IPS DF 6.9 (cell line): Measurements from ENCODE around the gene CHPF2.

Experiments
- DNase-seq: peaks from one replicate; pipeline ENCODE4 v3.0.0-alpha.2; 2013; ENCODE audit warnings: low read depth, low spot score
- H3K27ac ChIP-seq: one replicate; pipeline ENCODE4 v1.5.1; 2013; ENCODE audit warnings: low read length, control low read depth
- H3K27me3 ChIP-seq: 2 replicates; pipeline ENCODE4 v1.6.1; 2013; ENCODE audit warnings: mild to moderate bottlenecking, low read length; ENCODE audit not compliant: control insufficient read depth, insufficient read depth
- H3K36me3 ChIP-seq: 2 replicates; pipeline ENCODE4 v1.6.1; 2013; ENCODE audit warnings: low read length; ENCODE audit not compliant: control insufficient read depth, insufficient read depth
- H3K4me1 ChIP-seq: 2 replicates; pipeline ENCODE4 v1.6.1; 2013; ENCODE audit warnings: low read length; ENCODE audit not compliant: control insufficient read depth, insufficient read depth
- H3K4me3 ChIP-seq: 2 replicates; pipeline ENCODE4 v1.5.1; 2013; ENCODE audit warnings: mild to moderate bottlenecking, low read length
- H3K9me3 ChIP-seq: 2 replicates; pipeline ENCODE4 v1.6.1; 2013; ENCODE audit warnings: low read length, inconsistent platforms; ENCODE audit not compliant: control insufficient read depth, insufficient read depth
- WGBS: extraction: QIAGEN DNeasy Blood & Tissue Kit; methylation state at CpG from one replicate; pipeline ENCODE4 v1.1.7; 2013; ENCODE audit warnings: mixed read lengths, missing lambda C conversion rate; ENCODE audit not compliant: insufficient read length, insufficient coverage; 5-methylcytosine and 5-hydroxymethylcytosine counted together

The CHPF2 gene

GRCh38 chr7:151193203-151193978, 38.9 kb upstream of the CHPF2 start:
- Histone ChIP-seq H3K4me1 (peaks cover 4% of the 10 kb centered on the region; the same call in 1 of the 2 replicates), H3K4me3 (no peak overlapping the region), H3K36me3 (no peaks in the 10 kb centered on the region), H3K9me3 (no peaks in the 10 kb centered on the region), H3K27ac (no peak overlapping the region), H3K27me3 (no peaks in the 10 kb centered on the region)
- DNase-seq: no peak
- WGBS: no CpG with 5 or more reads among the region's 14 CpGs

DNA sequence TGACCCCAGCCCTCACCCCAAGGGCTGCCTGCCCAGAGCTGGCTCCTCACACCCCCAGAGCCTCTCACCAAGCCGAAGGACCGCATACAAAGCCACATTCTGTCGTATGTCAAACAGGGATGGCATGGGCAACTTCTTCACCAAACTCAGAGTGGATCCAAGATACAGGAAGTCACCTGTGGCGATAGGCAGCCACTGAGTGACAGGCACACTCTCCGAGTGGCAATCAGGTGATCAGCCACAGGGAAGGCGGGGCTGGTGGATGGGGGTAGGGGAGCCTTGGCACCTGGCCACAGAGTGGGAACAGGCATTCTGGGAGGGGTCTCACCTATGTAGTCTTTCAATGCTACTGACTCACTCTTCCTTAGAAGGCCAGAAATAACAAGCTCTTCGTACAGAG, 38.1 kb upstream of the CHPF2 start:
- peaks cover 6% of the 10 kb centered on the region; the same call in 1 of the 2 replicates for H3K4me1 ChIP-seq
- H3K36me3 ChIP-seq: no peaks in the 10 kb centered on the region
- WGBS: no CpG with 5 or more reads among the region's 7 CpGs
- H3K9me3 ChIP-seq: no peaks in the 10 kb centered on the region
- no peaks in the 10 kb centered on the region for H3K27me3 ChIP-seq
- H3K27ac ChIP-seq: no peak overlapping the region
- no peak overlapping the region for H3K4me3 ChIP-seq
- DNase-seq: no peak

- Histone ChIP-seq H3K9me3 (no peaks in the 10 kb centered on the region), H3K27ac (no peak overlapping the region), H3K4me1 (peaks cover 6% of the 10 kb centered on the region; the same call in 1 of the 2 replicates), H3K4me3 (no peak overlapping the region), H3K27me3 (no peaks in the 10 kb centered on the region), H3K36me3 (no peaks in the 10 kb centered on the region)
- DNase-seq: no peak
- no CpG with 5 or more reads among the region's 19 CpGs for WGBS
Observed at GRCh38 chr7:151195616-151196450, 36.5 kb upstream of the CHPF2 start.

DNA sequence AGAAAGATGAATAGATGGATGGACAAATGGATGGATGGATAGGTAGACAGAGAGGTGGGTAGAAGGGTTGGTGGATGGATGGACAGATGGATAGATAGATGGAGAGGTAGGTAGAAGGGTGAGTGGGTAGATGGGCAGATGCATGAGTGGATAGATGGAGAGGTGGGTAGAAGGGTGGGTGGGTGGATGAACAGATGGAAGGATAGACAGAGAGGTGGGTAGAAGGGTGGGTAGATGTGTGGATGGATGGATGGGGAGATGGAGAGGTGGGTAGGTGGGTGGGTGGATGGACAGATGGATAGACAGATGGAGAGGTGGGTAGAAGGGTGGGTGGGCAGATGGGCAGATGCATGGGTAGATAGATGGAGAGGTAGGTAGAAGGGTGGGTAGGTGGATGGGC, 34.4 kb upstream of the CHPF2 start:
- no peaks in the 10 kb centered on the region for H3K9me3 ChIP-seq
- H3K4me1 ChIP-seq: peaks cover 6% of the 10 kb centered on the region; the same call in 1 of the 2 replicates
- DNase-seq: no peak
- no peaks in the 10 kb centered on the region for H3K27me3 ChIP-seq
- H3K27ac ChIP-seq: no peak overlapping the region
- no peaks in the 10 kb centered on the region for H3K36me3 ChIP-seq
- no peak overlapping the region for H3K4me3 ChIP-seq

- no peaks in the 10 kb centered on the region for H3K27me3 ChIP-seq
- H3K27ac ChIP-seq: no peak overlapping the region
- H3K36me3 ChIP-seq: no peaks in the 10 kb centered on the region
- no peak overlapping the region for H3K4me3 ChIP-seq
- H3K9me3 ChIP-seq: no peaks in the 10 kb centered on the region
- peaks cover 6% of the 10 kb centered on the region; the same call in 1 of the 2 replicates for H3K4me1 ChIP-seq
- no CpG with 5 or more reads among the region's 30 CpGs for WGBS
- no peak for DNase-seq
Observed at GRCh38 chr7:151198945-151199848, 33.1 kb upstream of the CHPF2 start.

DNA sequence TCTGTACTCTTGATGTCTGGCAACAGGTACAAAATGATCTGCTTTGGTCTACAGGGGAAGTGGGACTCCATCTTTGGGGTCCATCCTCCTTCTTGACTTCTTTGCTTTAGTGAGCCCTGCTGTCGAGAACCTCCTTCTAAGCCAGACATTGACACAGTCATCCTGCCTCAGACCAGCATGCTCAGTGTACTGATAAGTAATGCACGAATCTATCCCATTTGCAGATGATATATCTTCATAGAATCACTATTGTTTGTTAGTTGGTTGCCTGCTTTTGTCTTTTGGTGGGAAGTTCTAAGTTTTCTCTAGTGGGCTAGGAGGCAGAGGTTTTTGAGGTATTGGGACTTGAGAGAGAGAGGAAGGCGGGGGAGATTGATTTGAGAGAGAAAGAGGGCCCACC, 30.9 kb upstream of the CHPF2 start:
- H3K9me3 ChIP-seq: no peaks in the 10 kb centered on the region
- no peak for DNase-seq
- H3K27me3 ChIP-seq: no peaks in the 10 kb centered on the region
- 100% methylated on average over 1 of the region's 3 CpGs for WGBS
- no peaks in the 10 kb centered on the region for H3K36me3 ChIP-seq
- H3K4me1 ChIP-seq: 0 out of 2 replicates have a peak, but pooled peaks cover 1% of the 10 kb centered on the region
- no peak overlapping the region for H3K4me3 ChIP-seq
- no peak overlapping the region for H3K27ac ChIP-seq

DNA sequence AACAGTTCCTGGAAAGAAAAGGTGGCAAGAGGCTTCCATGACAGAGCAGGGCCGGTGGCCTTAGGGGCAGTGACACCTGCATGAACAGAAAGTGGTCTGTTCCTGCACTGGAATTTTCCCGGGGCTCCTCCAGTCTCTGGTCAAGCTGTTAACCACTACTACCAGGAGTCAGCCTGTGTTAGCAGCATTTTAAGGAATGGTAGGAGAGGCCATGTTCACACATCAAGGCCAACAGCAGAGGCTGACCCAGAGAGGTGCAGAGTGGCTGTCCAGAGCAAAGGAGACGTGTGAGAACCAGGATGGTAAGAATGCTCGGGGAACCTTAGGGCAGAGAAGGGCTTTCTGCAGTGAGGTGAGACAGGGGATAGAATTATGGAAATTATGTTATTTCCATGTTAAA, 30.5 kb upstream of the CHPF2 start:
- Histone ChIP-seq H3K36me3 (no peaks in the 10 kb centered on the region), H3K9me3 (no peaks in the 10 kb centered on the region), H3K27ac (no peak overlapping the region), H3K27me3 (no peaks in the 10 kb centered on the region), H3K4me3 (no peak overlapping the region), H3K4me1 (0 out of 2 replicates have a peak, but pooled peaks cover 1% of the 10 kb centered on the region)
- DNase-seq: no peak
- no CpG with 5 or more reads among the region's 4 CpGs for WGBS

DNA sequence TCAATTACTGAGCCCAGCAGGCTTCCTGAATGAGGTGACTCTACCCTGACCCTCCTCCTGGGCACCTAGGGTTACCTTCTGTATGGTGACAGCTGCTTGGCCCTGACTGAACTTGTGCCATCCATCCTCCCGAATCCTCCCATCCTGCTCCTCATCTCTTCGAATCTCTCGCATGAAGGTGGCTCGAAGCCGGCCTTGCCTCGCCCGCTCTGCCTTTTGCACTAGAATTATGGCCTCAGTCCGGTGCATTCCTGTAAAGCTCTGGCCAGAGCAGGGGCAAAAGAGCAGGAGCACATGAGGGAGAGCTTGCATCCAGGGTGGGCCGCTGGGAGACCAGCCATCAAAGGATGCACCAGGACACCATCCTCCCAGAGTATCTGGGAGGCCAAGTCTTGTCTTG, 29.4 kb upstream of the CHPF2 start:
- Histone ChIP-seq H3K4me1 (0 out of 2 replicates have a peak, but pooled peaks cover 1% of the 10 kb centered on the region), H3K9me3 (no peaks in the 10 kb centered on the region), H3K4me3 (no peak overlapping the region), H3K36me3 (no peaks in the 10 kb centered on the region), H3K27me3 (no peaks in the 10 kb centered on the region), H3K27ac (no peak overlapping the region)
- no CpG with 5 or more reads among the region's 9 CpGs for WGBS
- no peak for DNase-seq

DNA sequence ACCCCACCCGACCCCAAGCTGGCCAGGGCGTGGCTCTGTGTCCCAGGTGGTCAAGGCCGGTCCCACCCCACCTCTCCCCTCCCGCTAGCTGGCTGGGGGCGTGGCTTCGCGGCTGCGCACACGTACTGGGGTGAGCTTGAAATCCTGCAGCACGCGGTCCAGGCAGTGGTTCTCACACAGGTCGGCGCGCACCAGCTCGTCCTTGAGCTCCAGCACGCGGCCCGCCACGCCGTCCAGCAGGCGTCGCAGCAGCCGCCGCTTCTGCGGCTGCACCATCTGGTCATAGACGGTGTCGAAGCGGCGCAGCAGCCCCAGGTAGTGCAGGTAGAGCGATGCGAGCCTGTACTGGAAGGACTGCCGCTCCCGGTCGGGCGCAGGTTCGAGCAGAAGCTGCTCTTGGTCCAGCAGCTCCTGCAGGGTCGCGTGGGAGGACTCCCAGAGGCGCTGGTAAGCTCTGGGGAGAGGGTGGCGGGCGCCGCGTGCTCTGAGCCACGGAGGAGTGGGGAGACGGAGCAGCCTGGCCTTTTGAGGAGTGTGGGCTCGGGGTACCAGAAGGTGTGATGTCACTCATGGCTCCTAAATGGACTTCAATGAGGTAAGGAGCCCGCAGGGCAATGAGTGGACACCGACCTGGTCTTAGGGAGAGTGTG, 27.8 kb upstream of the CHPF2 start:
- DNase-seq: no peak
- Histone ChIP-seq H3K9me3 (no peaks in the 10 kb centered on the region), H3K27me3 (no peaks in the 10 kb centered on the region), H3K27ac (no peak overlapping the region), H3K36me3 (no peaks in the 10 kb centered on the region), H3K4me1 (no peaks in the 10 kb centered on the region), H3K4me3 (no peak overlapping the region)
- WGBS: no CpG with 5 or more reads among the region's 48 CpGs
